GM19240 (cell line): ENCODE data around the gene TOX3.

ENCODE experiments used
- DNase-seq: peaks from one replicate; pipeline ENCODE4 v3.0.0; 2011; ENCODE audit warnings: low spot score; ENCODE audit not compliant: insufficient read length

The TOX3 gene

GRCh38 chr16:52398491-52398960, 148.4 kb downstream of the TOX3 start:
- no peak for DNase-seq

- no peak for DNase-seq
These were observed 148.9 kb downstream of the TOX3 start for GRCh38 chr16:52398021-52398420.

DNA sequence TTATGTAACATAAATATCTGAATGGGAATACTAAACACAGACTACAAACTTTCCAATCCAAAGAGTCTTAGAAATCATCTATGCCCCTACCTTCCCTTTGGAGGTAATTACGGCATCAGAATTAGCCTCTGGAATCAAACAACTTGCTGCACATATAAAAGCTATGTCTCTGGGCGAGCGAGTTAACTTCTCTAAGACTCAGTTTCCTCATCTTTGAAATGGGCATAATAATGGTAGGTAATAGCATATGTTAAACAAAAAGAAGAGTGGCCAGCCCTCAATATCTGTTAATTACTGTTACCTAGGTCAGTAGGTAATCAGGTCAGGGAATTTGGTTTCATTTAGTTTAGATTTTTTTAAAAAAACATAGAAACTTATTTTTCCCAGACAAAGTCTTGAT, 153.5 kb downstream of the TOX3 start:
- no peak for DNase-seq

DNA sequence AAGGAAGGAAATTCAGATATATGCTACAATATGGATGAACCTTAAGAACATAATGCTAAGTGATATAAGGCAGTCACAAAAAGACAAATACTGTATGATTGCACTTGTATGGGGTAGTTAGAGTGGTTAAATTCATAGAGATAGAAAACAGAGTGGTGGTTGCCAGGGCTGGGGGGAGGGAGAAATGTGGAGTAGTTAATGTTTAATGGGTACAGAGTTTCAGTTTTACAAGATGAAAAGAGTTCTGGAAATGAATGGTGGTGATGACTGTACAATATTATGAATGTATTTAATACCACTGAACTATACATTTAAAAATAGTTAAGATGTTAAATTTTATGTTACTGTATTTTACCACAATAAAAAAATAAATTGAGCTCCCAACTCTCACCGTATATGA, 157.9 kb downstream of the TOX3 start:
- no peak for DNase-seq
